Lower leg skin (tissue), 4 donors: Measurements from ENCODE around the gene PROP1. TPM values are rescaled to one million over a fixed set of nuclear protein-coding genes. Genes with fewer than 3 reads are reported as not detected.
"Not testable (repeated sequence)": the region's sequence is repeated elsewhere in the genome, so short reads cannot be mapped to it uniquely, and the experiment has no call there.

Experiments used
- DNase-seq, 2 donors: peaks; one replicate each; pipeline ENCODE4 v3.0.0-alpha.2; 2019; ENCODE audit warnings: low spot score in 2 of 2
- H3K4me3 ChIP-seq: fragments of 200-600 bp; sonication (generic); 2 replicates; pipeline ENCODE4 v1.5.1; 2017; ENCODE audit warnings: mild to moderate bottlenecking, low read depth; ENCODE audit not compliant: poor library complexity, severe bottlenecking
- POLR2A ChIP-seq, 2 donors: fragments of 450-650 bp; IDR thresholded peaks; one replicate each; pipeline ENCODE4 v1.6.1; 2016 to 2017; ENCODE audit warnings: antibody characterized with exemption in 2 of 2, mild to moderate bottlenecking in 1 of 2, moderate library complexity in 1 of 2
- WGBS, 2 donors: methylation state at CpG; one replicate each; pipeline ENCODE4 v1.1.5; 2018; 5-methylcytosine and 5-hydroxymethylcytosine counted together
- intact Hi-C: fragments of 100-400 bp; cut with DNase I; formaldehyde crosslinking; loops from one replicate; pipeline ENCODE4 v1.15.0; 2023; ENCODE audit warnings: low total_unique reads
- total RNA-seq, 4 donors: library from RNA; depleted of rRNA; stranded (reverse); fragments of >200 nt; gene quantifications; one replicate each; pipeline ENCODE4 v1.1.0, GENCODE V29; 2016
- TF ChIP-seq, protein P1 (sequence below), 3 donors: fragments of 450-650 bp; IDR thresholded peaks; one replicate each; pipeline ENCODE4 v1.5.1; 2016; ENCODE audit warnings: antibody characterized with exemption in 3 of 3, mild to moderate bottlenecking in 3 of 3, moderate library complexity in 2 of 3

The PROP1 gene
- not detected for total RNA-seq

GRCh38 chr5:177995691-177996595 lies at the start of gene PROP1:
Gene PROP1 (minus strand): TSS chr5:177996242. CDS start chr5:177995933, 309 bp downstream.
- DNase-seq, result no peak
- TF ChIP-seq, protein P1, sequence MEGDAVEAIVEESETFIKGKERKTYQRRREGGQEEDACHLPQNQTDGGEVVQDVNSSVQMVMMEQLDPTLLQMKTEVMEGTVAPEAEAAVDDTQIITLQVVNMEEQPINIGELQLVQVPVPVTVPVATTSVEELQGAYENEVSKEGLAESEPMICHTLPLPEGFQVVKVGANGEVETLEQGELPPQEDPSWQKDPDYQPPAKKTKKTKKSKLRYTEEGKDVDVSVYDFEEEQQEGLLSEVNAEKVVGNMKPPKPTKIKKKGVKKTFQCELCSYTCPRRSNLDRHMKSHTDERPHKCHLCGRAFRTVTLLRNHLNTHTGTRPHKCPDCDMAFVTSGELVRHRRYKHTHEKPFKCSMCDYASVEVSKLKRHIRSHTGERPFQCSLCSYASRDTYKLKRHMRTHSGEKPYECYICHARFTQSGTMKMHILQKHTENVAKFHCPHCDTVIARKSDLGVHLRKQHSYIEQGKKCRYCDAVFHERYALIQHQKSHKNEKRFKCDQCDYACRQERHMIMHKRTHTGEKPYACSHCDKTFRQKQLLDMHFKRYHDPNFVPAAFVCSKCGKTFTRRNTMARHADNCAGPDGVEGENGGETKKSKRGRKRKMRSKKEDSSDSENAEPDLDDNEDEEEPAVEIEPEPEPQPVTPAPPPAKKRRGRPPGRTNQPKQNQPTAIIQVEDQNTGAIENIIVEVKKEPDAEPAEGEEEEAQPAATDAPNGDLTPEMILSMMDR (IDR thresholded peaks at IDR 0.05), result no peak
- no peak for TF ChIP-seq POLR2A (IDR thresholded peaks at IDR 0.05)
- intact Hi-C loops, result no loop called here
- H3K4me3 ChIP-seq, result no peak within 1 kb of the TSS
- WGBS, 2 donors, result 48% methylated on average over 23 of the region's 23 CpGs

DNA sequence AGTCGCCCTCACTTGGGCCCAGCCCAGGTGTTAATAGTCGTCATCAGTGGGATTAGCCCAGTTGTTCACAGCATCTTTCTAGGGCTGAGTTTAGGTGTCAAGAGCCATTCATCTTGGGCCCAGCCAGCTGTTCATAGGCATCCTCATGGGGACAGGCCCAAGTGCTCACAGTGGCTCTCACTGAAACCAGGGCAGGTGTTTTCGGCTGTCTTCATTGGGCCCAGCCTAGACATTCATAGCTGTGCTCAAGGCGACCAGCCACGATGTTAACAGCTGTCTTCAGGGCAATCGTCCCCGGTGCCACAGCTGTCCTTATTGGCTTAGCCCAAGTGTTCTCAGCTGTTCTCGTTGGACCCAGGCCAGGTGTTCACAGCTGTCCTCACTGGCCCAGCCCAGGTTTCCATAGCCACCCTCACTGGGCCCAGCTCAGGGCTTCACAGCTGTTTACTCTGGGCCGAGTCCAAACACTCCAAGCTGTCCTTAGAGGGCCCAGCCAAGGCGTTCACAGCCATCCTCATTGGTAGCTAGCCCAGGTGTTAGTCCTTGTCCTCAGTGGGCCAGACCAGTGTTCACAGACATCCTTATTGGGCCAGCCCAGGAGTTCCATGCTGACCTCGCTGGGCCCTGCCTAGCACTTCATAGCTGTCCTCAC lies 23.5 kb upstream of the PROP1 start:
- peak in 1 of 2 donors; percentile 26 for DNase-seq
- H3K4me3 ChIP-seq, intact Hi-C loops: not testable (repeated sequence)
- WGBS, 2 donors, result 80 to 100% methylated on average over 1 to 2 of the region's 11 CpGs

DNA sequence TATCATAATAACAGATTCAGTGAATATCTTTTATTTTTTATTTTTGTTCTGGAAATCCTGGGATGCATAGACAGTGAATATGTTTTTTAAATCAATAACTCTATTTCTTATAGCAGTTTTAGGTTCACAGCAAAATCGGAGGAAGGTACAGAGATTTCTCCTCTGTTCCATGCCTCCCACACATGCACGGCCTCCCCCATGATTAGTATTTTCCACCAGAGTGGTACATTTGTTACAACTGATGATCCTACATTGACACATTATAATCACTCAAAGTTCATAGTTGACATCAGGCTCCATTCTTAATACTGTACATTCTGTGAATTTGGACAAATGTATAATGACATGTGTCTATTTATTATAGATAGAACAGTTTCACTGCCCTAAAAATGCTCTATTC lies 16.7 kb upstream of the PROP1 start:
- intact Hi-C loops, DNase-seq, H3K4me3 ChIP-seq: not testable (repeated sequence)
- WGBS, 2 donors, result 82 to 84% methylated on average over 2 of the region's 2 CpGs

- DNase-seq, intact Hi-C loops, H3K4me3 ChIP-seq: not testable (repeated sequence)
- WGBS, 2 donors, result 53 to 84% methylated on average over 4 of the region's 4 CpGs
These were observed 15.9 kb upstream of the PROP1 start for GRCh38 chr5:178011816-178012554.

DNA sequence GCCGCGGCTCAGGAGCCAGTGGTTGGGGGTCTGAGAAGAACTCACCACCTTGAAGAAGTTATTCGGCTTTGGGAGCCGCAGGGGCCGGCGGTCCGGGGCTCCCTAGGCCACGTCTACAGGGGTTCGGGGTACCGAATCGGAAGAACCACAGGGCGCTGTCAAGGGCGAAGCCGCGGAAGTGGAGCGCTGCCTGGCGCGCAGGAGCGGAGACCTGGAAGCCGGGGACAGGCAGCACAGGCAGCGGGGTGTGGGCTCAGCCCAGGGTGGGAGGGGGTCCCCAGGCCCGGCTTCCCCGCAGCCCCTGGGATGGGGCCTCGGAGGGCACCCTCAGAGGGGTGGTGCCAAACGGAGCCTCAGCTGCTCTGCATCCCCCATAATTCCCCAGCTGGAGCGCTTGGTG lies 11.2 kb upstream of the PROP1 start:
- WGBS, 2 donors, result 8 to 9% methylated on average over 2 to 4 of the region's 26 CpGs
- DNase-seq, result peak in 1 of 2 donors; percentile 71
- H3K4me3 ChIP-seq, intact Hi-C loops: not testable (repeated sequence)

- DNase-seq, result peak in 1 of 2 donors; percentile 76
- H3K4me3 ChIP-seq, intact Hi-C loops: not testable (repeated sequence)
- 11 to 28% methylated on average over 4 to 7 of the region's 59 CpGs for WGBS, 2 donors
These were observed 10.6 kb upstream of the PROP1 start for GRCh38 chr5:178006536-178007231.

DNA sequence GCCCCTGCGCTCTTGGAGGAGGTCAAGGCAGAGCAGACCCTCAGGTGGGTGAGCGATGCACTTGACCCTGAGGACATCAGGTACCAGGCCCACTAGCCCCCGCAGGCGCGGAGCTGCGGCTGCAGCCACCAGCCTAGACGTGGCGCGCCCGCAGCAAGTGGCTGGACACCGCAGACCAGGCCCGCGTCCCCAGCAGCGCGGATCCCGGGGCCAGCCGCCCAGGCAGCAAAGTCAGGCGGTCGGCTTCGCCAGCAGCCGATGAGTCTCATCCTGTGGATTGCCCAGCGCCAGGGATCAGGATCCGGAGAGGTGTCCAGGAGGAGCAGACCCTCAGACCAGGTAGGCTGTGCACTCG lies 10.1 kb upstream of the PROP1 start:
- intact Hi-C loops, H3K4me3 ChIP-seq, DNase-seq: not testable (repeated sequence)
- 29 to 40% methylated on average over 1 of the region's 24 CpGs for WGBS, 2 donors

DNA sequence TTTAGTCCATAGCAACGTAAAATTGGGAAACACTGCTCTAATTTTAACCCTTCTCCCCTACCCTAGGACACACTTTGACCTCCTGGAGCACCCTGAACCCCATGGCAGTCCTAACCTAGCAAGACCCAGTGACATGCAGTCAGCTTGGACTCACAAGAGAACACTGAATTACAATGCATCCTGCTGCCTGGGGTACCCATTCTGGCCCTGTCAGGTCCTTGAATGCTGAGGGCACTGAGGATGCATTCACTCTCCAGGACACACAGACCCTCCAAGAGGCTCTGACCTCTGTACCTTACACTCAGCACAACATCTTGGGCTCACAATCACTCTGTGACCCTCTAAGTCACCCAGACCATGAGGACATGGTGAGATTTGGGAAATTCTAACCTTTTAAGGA lies 1.8 kb upstream of the PROP1 start:
- TF ChIP-seq, protein P1 (IDR thresholded peaks at IDR 0.05), result no peak
- TF ChIP-seq POLR2A (IDR thresholded peaks at IDR 0.05), result no peak
- DNase-seq, result no peak
- intact Hi-C loops, result no loop called here
- 64 to 67% methylated on average over 1 of the region's 1 CpG for WGBS, 2 donors
- H3K4me3 ChIP-seq, result no peak overlapping the region
